Left forelimb (tissue), 1 donor: ENCODE measurements around the gene HDAC1.
"Not testable (repeated sequence)": the region's sequence is repeated elsewhere in the genome, so short reads cannot be mapped to it uniquely, and the experiment has no call there.

Experiments used
- DNase-seq: peaks from one replicate; pipeline ENCODE4 v3.0.0-alpha.2; 2018; ENCODE audit warnings: low spot score

HDAC1 gene

GRCh38 chr1:32291708-32292538 is at the start of gene HDAC1:
HDAC1 (plus strand) TSS chr1:32292083; CDS start chr1:32292170, 87 bp downstream.
- peak; percentile 90 for DNase-seq

DNA sequence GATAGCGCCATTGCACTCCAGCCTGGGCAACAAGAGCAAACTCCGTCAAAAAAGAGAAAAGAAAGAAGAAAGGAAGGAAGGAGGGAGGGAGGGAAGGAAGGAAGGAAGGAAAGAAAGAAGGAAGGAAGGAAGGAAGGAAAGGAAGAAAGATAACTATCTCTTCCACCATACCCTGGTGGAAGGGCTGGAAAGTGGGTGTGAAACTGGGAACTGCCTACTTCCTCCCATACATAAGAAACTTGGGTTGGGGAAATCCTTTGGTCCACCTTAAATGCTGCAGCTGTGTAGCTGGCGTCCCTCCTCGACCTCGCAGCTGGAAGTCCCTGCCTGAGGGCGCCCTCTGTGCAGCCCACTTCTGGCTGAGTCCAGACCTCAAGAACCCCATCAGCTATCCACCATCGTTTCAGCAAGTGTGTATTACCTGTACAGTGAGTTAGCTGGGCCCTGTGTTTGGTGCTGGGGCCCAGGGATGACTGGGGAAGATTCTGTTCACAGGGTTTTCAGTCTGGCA is 49.5 kb upstream of the HDAC1 start:
- DNase-seq: no peak

- DNase-seq: no peak
Measured at GRCh38 chr1:32246888-32247273, 45.0 kb upstream of the HDAC1 start, which contains the start of gene FAM167B. FAM167B (plus strand) TSS chr1:32247222; CDS start chr1:32247422, 200 bp downstream.

DNA sequence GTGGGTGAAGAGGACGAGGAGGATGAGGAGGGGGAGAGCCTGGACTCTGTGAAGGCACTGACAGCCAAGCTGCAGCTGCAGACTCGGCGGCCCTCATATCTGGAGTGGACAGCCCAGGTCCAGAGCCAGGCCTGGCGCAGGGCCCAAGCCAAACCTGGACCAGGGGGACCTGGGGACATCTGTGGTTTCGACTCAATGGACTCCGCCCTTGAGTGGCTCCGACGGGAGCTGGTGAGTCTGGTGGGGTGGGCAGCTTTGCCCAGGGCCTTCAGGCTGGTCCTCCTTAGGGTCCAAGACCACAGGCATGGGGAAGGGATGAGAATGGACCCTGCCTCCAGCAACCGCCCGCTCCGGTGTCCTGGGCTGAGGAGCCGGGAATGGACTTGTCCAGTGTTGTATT is 44.4 kb upstream of the HDAC1 start:
- DNase-seq: no peak

DNA sequence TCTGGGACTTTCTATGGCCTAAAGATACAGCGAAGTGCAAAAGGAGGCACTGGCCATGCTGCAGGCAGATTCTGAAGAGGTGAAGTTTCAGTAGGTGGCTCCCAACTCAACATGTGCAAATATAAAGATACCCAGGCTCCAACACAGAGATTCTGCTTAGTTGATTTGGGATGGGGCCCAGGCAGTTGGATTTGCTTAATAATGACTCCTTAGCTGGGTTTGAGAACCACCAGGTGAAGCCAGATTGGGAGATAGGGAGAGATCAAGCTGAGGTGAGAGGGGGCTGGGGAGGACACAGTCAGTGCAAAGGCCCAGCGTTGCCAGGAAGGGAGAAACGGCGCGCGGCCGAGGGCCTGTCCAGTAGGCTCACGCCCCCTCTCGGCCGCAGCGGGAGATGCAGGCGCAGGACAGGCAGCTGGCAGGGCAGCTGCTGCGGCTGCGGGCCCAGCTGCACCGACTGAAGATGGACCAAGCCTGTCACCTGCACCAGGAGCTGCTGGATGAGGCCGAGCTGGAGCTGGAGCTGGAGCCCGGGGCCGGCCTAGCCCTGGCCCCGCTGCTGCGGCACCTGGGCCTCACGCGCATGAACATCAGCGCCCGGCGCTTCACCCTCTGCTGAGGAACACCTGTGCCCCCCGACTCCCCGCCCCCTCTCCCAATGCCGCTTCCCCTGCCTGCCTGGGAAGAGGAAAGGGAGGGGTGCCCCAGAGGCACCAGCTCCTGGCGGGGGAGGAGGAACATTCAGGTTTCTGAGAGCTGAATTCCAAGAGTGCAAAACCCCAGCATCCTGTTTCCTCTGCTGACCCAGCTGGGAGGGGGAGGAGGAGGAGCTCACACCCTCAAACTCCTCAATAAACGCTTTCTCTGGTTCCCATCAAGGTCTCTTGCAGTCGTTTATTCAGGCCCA is 43.6 kb upstream of the HDAC1 start:
- peak; percentile 76 for DNase-seq

DNA sequence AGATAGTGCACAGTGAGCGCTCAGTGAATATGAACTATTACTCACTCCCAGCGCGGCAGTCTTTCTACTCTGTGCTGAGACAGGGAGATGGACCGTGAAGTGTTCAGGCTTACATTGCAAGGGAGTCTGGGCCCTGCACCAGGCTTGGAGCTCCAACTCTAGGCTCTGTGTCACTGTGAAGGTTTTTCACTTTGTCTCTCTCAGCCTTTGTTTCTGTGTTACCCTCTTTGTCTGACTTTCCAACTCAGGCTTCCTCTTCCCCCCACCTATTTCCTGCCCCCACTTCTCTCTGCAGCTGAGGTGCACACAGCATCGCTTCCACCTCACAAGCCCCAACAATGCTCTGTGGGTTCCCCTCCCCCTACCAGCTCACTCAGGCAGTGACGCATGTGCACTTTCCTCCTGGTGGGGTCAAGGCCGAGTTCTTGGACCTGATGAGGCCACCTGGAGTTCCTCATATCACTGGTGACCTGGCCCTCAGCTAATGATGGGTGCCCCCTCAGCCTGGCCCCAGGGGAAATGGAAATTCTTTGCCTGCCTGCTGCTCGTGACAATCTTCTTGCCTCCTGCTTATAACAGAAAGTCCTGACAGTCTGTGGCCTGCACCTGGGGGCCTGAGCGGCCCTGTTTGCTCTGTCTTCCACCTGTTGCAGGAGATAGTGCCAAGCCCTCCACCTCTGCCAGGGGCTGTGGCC is 41.9 kb upstream of the HDAC1 start:
- DNase-seq: no peak

GRCh38 chr1:32250893-32251716 is 40.8 kb upstream of the HDAC1 start, which contains the start of gene LCK:
LCK (plus strand) TSS chr1:32251265; CDS start chr1:32274330, 23,065 bp downstream.
- DNase-seq: no peak

- DNase-seq: no peak
Measured at GRCh38 chr1:32255072-32256071, 36.5 kb upstream of the HDAC1 start.

DNA sequence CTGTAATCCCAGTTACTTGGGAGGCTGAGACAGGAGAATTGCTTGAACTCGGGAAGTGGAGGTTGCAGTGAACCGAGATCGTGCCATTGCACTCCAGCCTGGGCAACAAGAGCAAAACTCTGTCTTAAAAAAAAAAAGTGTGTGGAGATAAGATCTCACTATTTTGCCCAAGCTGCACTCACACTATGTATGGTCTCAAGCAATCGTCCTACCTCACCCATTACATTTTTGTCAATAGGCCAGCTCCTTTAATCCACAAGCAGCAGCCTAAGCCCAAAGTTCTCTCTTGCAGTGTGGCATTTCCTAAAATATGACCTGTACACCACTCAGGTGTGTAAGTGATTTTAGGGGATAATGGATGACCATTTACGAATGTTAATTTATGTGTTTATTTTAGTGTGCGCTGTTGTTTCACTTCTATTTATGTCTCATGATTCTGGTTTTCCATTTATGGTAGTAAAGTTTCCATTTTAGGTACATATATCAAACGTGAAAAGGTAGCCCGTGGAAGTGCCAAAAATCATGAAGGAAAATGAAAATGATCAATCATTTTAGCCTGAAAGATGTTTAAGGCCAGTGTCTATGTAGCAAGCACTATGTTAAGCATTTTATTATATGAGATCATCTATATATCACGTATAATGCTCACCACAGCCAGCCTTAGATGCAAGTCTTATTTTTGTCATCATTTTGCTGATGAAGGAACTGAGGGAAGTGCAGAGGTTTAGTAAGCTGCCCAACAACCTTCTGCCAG is 35.2 kb upstream of the HDAC1 start:
- DNase-seq: no peak

- DNase-seq: no peak
Measured at GRCh38 chr1:32257227-32257508, 34.7 kb upstream of the HDAC1 start.

- not testable (repeated sequence) for DNase-seq
Measured at GRCh38 chr1:32263236-32263593, 28.7 kb upstream of the HDAC1 start.

- no peak for DNase-seq
Measured at GRCh38 chr1:32263744-32264143, 28.1 kb upstream of the HDAC1 start.

DNA sequence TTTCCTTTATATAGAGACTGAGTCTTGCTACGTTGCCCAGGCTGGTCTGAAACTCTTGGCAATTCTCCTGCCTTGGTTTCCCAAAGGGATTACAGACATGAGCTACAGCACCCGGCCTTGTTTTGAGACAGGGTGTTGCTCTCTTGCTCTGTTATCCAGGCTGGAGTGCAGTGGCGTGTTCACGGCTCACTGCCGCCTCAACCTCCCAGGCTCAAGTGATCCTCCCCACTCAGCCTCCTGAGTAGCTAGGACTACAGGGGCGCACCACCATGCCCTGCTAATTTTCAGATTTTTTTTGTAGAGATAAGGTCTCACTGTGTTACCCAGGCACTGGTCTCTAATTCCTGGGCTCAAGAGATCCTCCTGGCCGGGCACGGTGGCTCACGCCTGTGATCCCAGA is 26.0 kb upstream of the HDAC1 start:
- no peak for DNase-seq

DNA sequence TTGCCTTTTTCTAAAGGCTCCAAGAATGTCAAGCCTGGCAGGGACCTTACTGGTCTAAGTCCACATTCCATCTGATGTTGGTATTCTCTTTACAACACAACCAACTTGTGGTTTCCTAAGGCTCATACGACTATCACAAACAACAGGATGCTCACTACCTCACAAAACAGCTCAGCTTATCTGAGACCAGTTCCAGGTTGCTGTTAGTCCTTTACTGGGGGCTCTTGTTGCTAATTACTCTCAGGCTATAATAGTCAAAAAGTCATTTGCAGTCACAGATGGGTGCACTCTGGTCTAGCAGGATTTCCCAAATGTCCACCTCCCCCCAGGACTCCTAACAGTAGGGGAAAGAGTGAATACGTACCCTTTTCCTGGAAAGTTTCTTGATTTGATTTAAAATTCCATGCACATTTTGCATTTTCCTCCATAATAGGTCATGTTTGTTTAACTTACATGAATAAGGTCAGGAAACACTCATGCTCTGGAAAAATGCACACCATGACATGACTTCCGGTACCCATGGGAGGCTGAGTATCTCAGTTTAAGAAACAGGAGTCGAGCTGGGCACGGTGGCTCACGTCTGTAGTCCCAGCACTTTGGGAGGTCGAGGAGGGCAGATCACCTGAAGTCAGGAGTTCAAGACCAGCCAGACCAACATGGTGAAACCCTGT is 24.8 kb upstream of the HDAC1 start:
- DNase-seq: no peak

DNA sequence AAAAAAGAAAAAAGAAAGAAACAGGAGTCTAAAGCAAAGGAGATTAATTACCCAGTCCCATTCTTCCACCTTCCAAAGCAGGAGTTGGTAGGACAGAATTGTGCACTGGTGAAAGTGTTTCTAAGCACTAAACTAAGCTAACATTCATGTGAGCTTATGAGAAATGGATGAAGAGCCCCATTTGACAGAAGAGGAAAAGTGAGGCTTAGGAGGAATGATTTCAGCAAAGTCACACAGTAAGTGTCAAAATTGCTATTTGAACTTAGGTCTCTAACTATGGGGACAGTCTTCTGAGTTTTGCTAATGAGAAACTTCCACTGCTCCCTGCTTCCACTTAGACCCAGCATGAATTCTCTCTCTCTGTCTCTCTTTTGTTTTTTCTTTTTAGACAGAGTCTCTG is 22.1 kb upstream of the HDAC1 start:
- no peak for DNase-seq

- DNase-seq: no peak
Measured at GRCh38 chr1:32272557-32273390, 19.1 kb upstream of the HDAC1 start.

DNA sequence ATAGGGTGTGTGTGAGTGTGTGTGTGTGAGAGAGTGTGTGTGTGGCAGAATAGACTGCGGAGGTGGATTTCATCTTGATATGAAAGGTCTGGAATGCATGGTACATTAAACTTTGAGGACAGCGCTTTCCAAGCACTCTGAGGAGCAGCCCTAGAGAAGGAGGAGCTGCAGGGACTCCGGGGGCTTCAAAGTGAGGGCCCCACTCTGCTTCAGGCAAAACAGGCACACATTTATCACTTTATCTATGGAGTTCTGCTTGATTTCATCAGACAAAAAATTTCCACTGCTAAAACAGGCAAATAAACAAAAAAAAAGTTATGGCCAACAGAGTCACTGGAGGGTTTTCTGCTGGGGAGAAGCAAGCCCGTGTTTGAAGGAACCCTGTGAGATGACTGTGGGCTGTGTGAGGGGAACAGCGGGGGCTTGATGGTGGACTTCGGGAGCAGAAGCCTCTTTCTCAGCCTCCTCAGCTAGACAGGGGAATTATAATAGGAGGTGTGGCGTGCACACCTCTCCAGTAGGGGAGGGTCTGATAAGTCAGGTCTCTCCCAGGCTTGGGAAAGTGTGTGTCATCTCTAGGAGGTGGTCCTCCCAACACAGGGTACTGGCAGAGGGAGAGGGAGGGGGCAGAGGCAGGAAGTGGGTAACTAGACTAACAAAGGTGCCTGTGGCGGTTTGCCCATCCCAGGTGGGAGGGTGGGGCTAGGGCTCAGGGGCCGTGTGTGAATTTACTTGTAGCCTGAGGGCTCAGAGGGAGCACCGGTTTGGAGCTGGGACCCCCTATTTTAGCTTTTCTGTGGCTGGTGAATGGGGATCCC is 18.3 kb upstream of the HDAC1 start:
- DNase-seq: no peak
